ENCODE data around the gene RBFOX2. TPM values are rescaled to one million over a fixed set of nuclear protein-coding genes. Genes with fewer than 3 reads are reported as not detected.

Gene RBFOX2
- polyA plus RNA-seq, 1 of the 3 experiments (the other 2 are of a cell fraction), result 115 TPM

- CTCF ChIA-PET, result interaction anchor here (1.1 to 2.6 kb wide), 5 partner anchors 11 to 286 kb away, joined by 3 to 8 read pairs (median 6); no protein-coding TSS in a partner anchor
Observed at GRCh38 chr22:35913925-35914324, 114.7 kb downstream of the RBFOX2 start.

GRCh38 chr22:35912658-35913057 is 116.0 kb downstream of the RBFOX2 start:
- TF ChIP-seq CTCF (IDR thresholded peaks at IDR 0.05), result no peak
- no peak for TF ChIP-seq RAD21 (IDR thresholded peaks at IDR 0.05; ENCODE audit: low read length)
- no peak for TF ChIP-seq YY1 (IDR thresholded peaks at IDR 0.05; ENCODE audit: low read depth)
- no peak for TF ChIP-seq TEAD4 (IDR thresholded peaks at IDR 0.05; ENCODE audit: borderline replicate concordance, insufficient read depth)
- TF ChIP-seq EZH2phosphoT487 (IDR thresholded peaks at IDR 0.05; ENCODE audit: borderline replicate concordance, low read depth), result no peak
- no peak for TF ChIP-seq IRF3 (IDR thresholded peaks at IDR 0.05; ENCODE audit: low read depth, low read length)
- TF ChIP-seq FOSL2 (IDR thresholded peaks at IDR 0.05; ENCODE audit: borderline replicate concordance, low read depth), result no peak
- no peak for TF ChIP-seq SIN3A (IDR thresholded peaks at IDR 0.05; ENCODE audit: borderline replicate concordance, low read depth, low read length)
- TF ChIP-seq USF1 (IDR thresholded peaks at IDR 0.05; ENCODE audit: borderline replicate concordance, low read depth), result no peak
- 56% methylated on average over 1 of the region's 1 CpG for WGBS (ENCODE audit: low lambda C conversion rate)
- H3K27ac ChIP-seq (ENCODE audit: low read depth in 2 of 2, low read length in 1 of 2), result peak overlapping the region in 1 of 2 experiments; percentile 99; a peak in 2 of 4 replicates
- no peak overlapping the region for H3K9ac ChIP-seq
- no peak overlapping the region for H2AFZ ChIP-seq (ENCODE audit: low read depth)
- no peak overlapping the region for H3K4me2 ChIP-seq
- no peaks in the 10 kb centered on the region for H3K27me3 ChIP-seq (ENCODE audit: insufficient read depth)
- peaks cover 11% of the 10 kb centered on the region for H3F3A ChIP-seq (replicated peaks; ENCODE audit: insufficient read depth)
- ChIA-PET POLR2A (no interaction called here), CTCF (interaction anchor here (0.8 to 2.1 kb wide), 7 partner anchors 11 to 212 kb away, joined by 3 to 8 read pairs (median 4); no protein-coding TSS in a partner anchor)
- H3K4me3 ChIP-seq (ENCODE audit: low read depth in 2 of 2, low read length in 1 of 2), result no peak overlapping the region
- H3K9me2 ChIP-seq, result no peaks in the 10 kb centered on the region
- peaks cover 0 to 8% of the 10 kb centered on the region in 2 experiments for H3K36me3 ChIP-seq (replicated peaks in 1 of 2; ENCODE audit: control insufficient read depth in 1 of 2, insufficient read depth in 2 of 2, low read length in 1 of 2)
- peaks cover 83% of the 10 kb centered on the region for H4K20me1 ChIP-seq (ENCODE audit: insufficient read depth)
- no peak for DNase-seq
- peaks cover 99% of the 10 kb centered on the region for H3K79me2 ChIP-seq (ENCODE audit: insufficient read depth)
- H3K4me1 ChIP-seq (ENCODE audit: control insufficient read depth in 1 of 2, insufficient read depth in 2 of 2, low read depth in 1 of 2, low read length in 1 of 2), result peaks cover 45 to 49% of the 10 kb centered on the region in 2 experiments; a peak in 3 of 4 replicates
- no peaks in the 10 kb centered on the region for H3K9me3 ChIP-seq

More at GRCh38 chr22:35913925-35914324, 114.7 kb downstream of the RBFOX2 start:
- peak overlapping the region in 1 of 2 experiments; percentile 52; a peak in 2 of 4 replicates for H3K4me3 ChIP-seq (ENCODE audit: low read depth in 2 of 2, low read length in 1 of 2)
- peaks cover 11% of the 10 kb centered on the region for H3F3A ChIP-seq (replicated peaks; ENCODE audit: insufficient read depth)
- H3K9me2 ChIP-seq, result no peaks in the 10 kb centered on the region
- POLR2A ChIA-PET, result interaction anchor here (1.2 kb wide), 1 partner anchor 57 kb away, joined by 3 read pairs; no protein-coding TSS in a partner anchor
- H3K9me3 ChIP-seq, result no peaks in the 10 kb centered on the region
- peaks cover 87% of the 10 kb centered on the region for H4K20me1 ChIP-seq (ENCODE audit: insufficient read depth)
- WGBS (ENCODE audit: low lambda C conversion rate), result 91% methylated on average over 1 of the region's 1 CpG
- H3K79me2 ChIP-seq (ENCODE audit: insufficient read depth), result peaks cover 99% of the 10 kb centered on the region
- peaks cover 57 to 61% of the 10 kb centered on the region in 2 experiments; a peak in 3 of 4 replicates for H3K4me1 ChIP-seq (ENCODE audit: control insufficient read depth in 1 of 2, insufficient read depth in 2 of 2, low read depth in 1 of 2, low read length in 1 of 2)
- H3K9ac ChIP-seq, result no peak overlapping the region
- peak overlapping the region; percentile 82; the same call in 1 of the 2 replicates for H3K4me2 ChIP-seq
- no peak for DNase-seq
- H3K27me3 ChIP-seq (ENCODE audit: insufficient read depth), result no peaks in the 10 kb centered on the region
- no peak for TF ChIP-seq TCF12 (IDR thresholded peaks at IDR 0.05)
- TF ChIP-seq SMC3 (IDR thresholded peaks at IDR 0.05; ENCODE audit: low read depth, low read length), result no peak
- no peak for TF ChIP-seq ELF1 (IDR thresholded peaks at IDR 0.05)
- TF ChIP-seq ZBTB33 (IDR thresholded peaks at IDR 0.05; ENCODE audit: borderline replicate concordance, low read depth), result no peak
- TF ChIP-seq FOSL2 (IDR thresholded peaks at IDR 0.05; ENCODE audit: borderline replicate concordance, low read depth), result no peak
- TF ChIP-seq GABPA (IDR thresholded peaks at IDR 0.05; ENCODE audit: low read depth), result no peak
- H2AFZ ChIP-seq (ENCODE audit: low read depth), result no peak overlapping the region
- peak overlapping the region; percentile 65 to 99; a peak in 3 of 4 replicates for H3K27ac ChIP-seq (ENCODE audit: low read depth in 2 of 2, low read length in 1 of 2)
- no peaks in the 10 kb centered on the region for H3K36me3 ChIP-seq (replicated peaks in 1 of 2; ENCODE audit: control insufficient read depth in 1 of 2, insufficient read depth in 2 of 2, low read length in 1 of 2)
